A549 (cell line): ENCODE measurements around the gene PIP4K2A. TPM values are rescaled to one million over a fixed set of nuclear protein-coding genes. Genes with fewer than 3 reads are reported as not detected.

Source experiments
- ATAC-seq, 2 experiments: fragments of 200-7000 bp in 1 of 2; fragments of >200 bp in 1 of 2; cut with Nextera tagmentation in 1 of 2; cut with Tn5 transposase in 1 of 2; 3 replicates each; pipeline versions ENCODE4 v1.8.0 to v1.9.1; 2018 to 2020; ENCODE audit warnings: mild to moderate bottlenecking in 1 of 2, moderate library complexity in 1 of 2
- CTCF ChIA-PET: fragments of 300-600 bp; sonication (Branson Sonifier 250); formaldehyde crosslinking; extraction: SDS; loops from one replicate; lab custom pipeline; 2021; ENCODE audit warnings: antibody characterized with exemption, inconsistent platforms; lab: Yijun Ruan, JAX
- POLR2A ChIA-PET: fragments of 350-600 bp; formaldehyde crosslinking; extraction: SDS; loops from one replicate; lab custom pipeline; 2021; ENCODE audit warnings: antibody characterized with exemption, inconsistent platforms; lab: Yijun Ruan, JAX
- DNase-seq, 2 experiments: peaks; one replicate each; pipeline versions ENCODE4 v3.0.0 to v3.0.0-alpha.2; 2011 to 2016; ENCODE audit warnings: low read depth in 1 of 2, low spot score in 1 of 2
- FAIRE-seq: peaks from 2 replicates; lab custom pipeline; 2011; peaks lifted over from hg19 to GRCh38; lab: Jason Lieb, UNC
- H3K27ac ChIP-seq, 2 experiments: fragments of >200 bp; sonication (Bioruptor Twin); formaldehyde crosslinking; 3 replicates each; pipeline ENCODE4 v1.5.1; 2016 to 2017
- H3K4me1 ChIP-seq: fragments of >200 bp; sonication (Bioruptor Twin); formaldehyde crosslinking; 3 replicates; pipeline ENCODE4 v1.6.1; 2016
- H3K4me2 ChIP-seq: fragments of >200 bp; sonication (Bioruptor Twin); formaldehyde crosslinking; 3 replicates; pipeline ENCODE4 v1.6.1; 2016
- H3K4me3 ChIP-seq: fragments of >200 bp; sonication (Bioruptor Twin); formaldehyde crosslinking; 3 replicates; pipeline ENCODE4 v1.5.1; 2016
- H3K9me3 ChIP-seq: fragments of >200 bp; sonication (Bioruptor Twin); formaldehyde crosslinking; 3 replicates; pipeline ENCODE4 v1.6.1; 2016
- BHLHE40 ChIP-seq: IDR thresholded peaks from 2 replicates; pipeline ENCODE4 v1.6.1; 2012; ENCODE audit warnings: low read depth, low read length, inconsistent platforms
- CBX2 ChIP-seq: fragments of 200-600 bp; sonication (generic); IDR thresholded peaks from 2 replicates; pipeline ENCODE4 v1.6.1; 2016; ENCODE audit warnings: low read depth, mild to moderate bottlenecking, borderline replicate concordance
- E2F6 ChIP-seq: IDR thresholded peaks from 2 replicates; pipeline ENCODE4 v1.6.1; 2012; ENCODE audit warnings: low read depth, borderline replicate concordance
- ELK1 ChIP-seq: fragments of 150-350 bp; IDR thresholded peaks from 2 replicates; pipeline ENCODE4 v1.6.1; 2014; ENCODE audit warnings: low read depth, mild to moderate bottlenecking, low read length
- FOXS1 ChIP-seq: fragments of 250-450 bp; sonication (Bioruptor Pico); IDR thresholded peaks from 2 replicates; pipeline ENCODE4 v1.5.0; 2020; ENCODE audit warnings: mild to moderate bottlenecking, moderate library complexity
- GATA3 ChIP-seq: IDR thresholded peaks from 2 replicates; pipeline ENCODE4 v1.6.1; 2012; ENCODE audit warnings: borderline replicate concordance
- HOXA7 ChIP-seq: fragments of 250-450 bp; sonication (Bioruptor Pico); IDR thresholded peaks from 2 replicates; pipeline ENCODE4 v1.5.0; 2020; ENCODE audit warnings: mild to moderate bottlenecking, moderate library complexity
- JUNB ChIP-seq: fragments of >200 bp; sonication (Bioruptor Twin); formaldehyde crosslinking; IDR thresholded peaks from 2 replicates; pipeline ENCODE4 v1.6.1; 2016
- MYC ChIP-seq: IDR thresholded peaks from 2 replicates; pipeline ENCODE4 v1.6.1; 2012; ENCODE audit warnings: mild to moderate bottlenecking, inconsistent platforms, low read length, improper control_type of control experiment, borderline replicate concordance
- NFE2L2 ChIP-seq: fragments of 150-350 bp; conservative IDR thresholded peaks from 2 replicates; pipeline ENCODE4 v1.6.1; 2014; ENCODE audit warnings: low read length
- POLR2A ChIP-seq: IDR thresholded peaks from 2 replicates; pipeline ENCODE4 v1.6.1; 2012; ENCODE audit warnings: mild to moderate bottlenecking, low read length
- RAD21 ChIP-seq, 2 experiments: fragments of >200 bp in 1 of 2; sonication (Bioruptor Twin) in 1 of 2; formaldehyde crosslinking in 1 of 2; IDR thresholded peaks in 1 of 2; conservative IDR thresholded peaks in 1 of 2; 2 replicates in 1 of 2; 3 replicates in 1 of 2; pipeline ENCODE4 v1.6.1; 2012 to 2018; ENCODE audit warnings: inconsistent platforms in 1 of 2
- RCOR1 ChIP-seq: fragments of 150-350 bp; IDR thresholded peaks from 2 replicates; pipeline ENCODE4 v1.6.1; 2014; ENCODE audit warnings: antibody characterized with exemption, low read length, low read depth
- RFX5 ChIP-seq: fragments of 450-650 bp; IDR thresholded peaks from 2 replicates; pipeline ENCODE4 v1.7.1; 2014; ENCODE audit warnings: antibody characterized with exemption, mild to moderate bottlenecking, moderate library complexity
- RNF2 ChIP-seq: fragments of 200-600 bp; sonication (generic); IDR thresholded peaks from 2 replicates; pipeline ENCODE4 v1.6.1; 2016; ENCODE audit warnings: low read depth, mild to moderate bottlenecking, antibody characterized with exemption, moderate library complexity, borderline replicate concordance
- TFCP2L1 ChIP-seq: fragments of 250-450 bp; sonication (Bioruptor Pico); IDR thresholded peaks from 2 replicates; pipeline ENCODE4 v1.5.0; 2021; ENCODE audit warnings: mild to moderate bottlenecking
- ZSCAN20 ChIP-seq: fragments of 250-450 bp; sonication (Bioruptor Pico); IDR thresholded peaks from 2 replicates; pipeline ENCODE4 v1.8.0; 2022; ENCODE audit warnings: mild to moderate bottlenecking, moderate library complexity
- WGBS: methylation state at CpG from one replicate; pipeline ENCODE4 v1.1.6; 2017; ENCODE audit errors: missing lambda C conversion rate; 5-methylcytosine and 5-hydroxymethylcytosine counted together
- polyA plus RNA-seq, 4 experiments: library from polyadenylated mRNA; depleted of rRNA in 3 of 4; stranded (reverse); fragments of >200 nt; fragmentation: RNase III in 1 of 4; extraction: RNeasy Plus Mini Kit Qiagen cat#74134 plus additional on column Dnase treatment in 1 of 4; gene quantifications; 2 replicates in 3 of 4; 3 replicates in 1 of 4; pipeline ENCODE4 v1.2.3, GENCODE V29; 2011 to 2017
- TF ChIP-seq, protein P1 (sequence below): fragments of >200 bp; sonication (Bioruptor Twin); formaldehyde crosslinking; IDR thresholded peaks from 3 replicates; pipeline ENCODE4 v1.5.1; 2016
- TF ChIP-seq, protein P2 (sequence below): fragments of 250-450 bp; sonication (Bioruptor Pico); IDR thresholded peaks from 2 replicates; pipeline ENCODE4 v1.5.0; 2020; ENCODE audit warnings: low read depth, mild to moderate bottlenecking, moderate library complexity
- TF ChIP-seq, protein P3 (sequence below): IDR thresholded peaks from 2 replicates; pipeline ENCODE4 v1.6.1; 2012
- TF ChIP-seq, protein P4 (sequence below): IDR thresholded peaks from 2 replicates; pipeline ENCODE4 v1.6.1; 2012
- TF ChIP-seq, protein P5 (sequence below): fragments of >200 bp; sonication (Bioruptor Twin); formaldehyde crosslinking; IDR thresholded peaks from 3 replicates; pipeline ENCODE4 v1.6.1; 2016
- TF ChIP-seq, protein P6 (sequence below): fragments of >200 bp; sonication (Bioruptor Twin); formaldehyde crosslinking; IDR thresholded peaks from 2 replicates; pipeline ENCODE4 v1.6.1; 2016
- TF ChIP-seq, protein P7 (sequence below): fragments of 250-450 bp; sonication (Bioruptor Pico); IDR thresholded peaks from 2 replicates; pipeline ENCODE4 v1.5.0; 2021; ENCODE audit warnings: mild to moderate bottlenecking, moderate library complexity, borderline replicate concordance

Gene PIP4K2A
- polyA plus RNA-seq, 2 of the 4 experiments (the other 2 are of a cell fraction) = 23.1 to 24.0 TPM

GRCh38 chr10:22705527-22705926 lies 8.9 kb downstream of the PIP4K2A start:
- no peaks in the 10 kb centered on the region for H3K9me3 ChIP-seq
- ChIA-PET CTCF (no interaction called here), POLR2A (no interaction called here)
- H3K4me1 ChIP-seq = 0 out of 3 replicates have a peak, but pooled peaks cover under 1% of the 10 kb centered on the region
- no peak overlapping the region for H3K4me2 ChIP-seq
- ATAC-seq (no peak), DNase-seq (no peak), FAIRE-seq (no peak)
- no peak overlapping the region for H3K27ac ChIP-seq
- H3K4me3 ChIP-seq = no peak overlapping the region
- no peak for TF ChIP-seq RNF2
- TF ChIP-seq, protein P1, sequence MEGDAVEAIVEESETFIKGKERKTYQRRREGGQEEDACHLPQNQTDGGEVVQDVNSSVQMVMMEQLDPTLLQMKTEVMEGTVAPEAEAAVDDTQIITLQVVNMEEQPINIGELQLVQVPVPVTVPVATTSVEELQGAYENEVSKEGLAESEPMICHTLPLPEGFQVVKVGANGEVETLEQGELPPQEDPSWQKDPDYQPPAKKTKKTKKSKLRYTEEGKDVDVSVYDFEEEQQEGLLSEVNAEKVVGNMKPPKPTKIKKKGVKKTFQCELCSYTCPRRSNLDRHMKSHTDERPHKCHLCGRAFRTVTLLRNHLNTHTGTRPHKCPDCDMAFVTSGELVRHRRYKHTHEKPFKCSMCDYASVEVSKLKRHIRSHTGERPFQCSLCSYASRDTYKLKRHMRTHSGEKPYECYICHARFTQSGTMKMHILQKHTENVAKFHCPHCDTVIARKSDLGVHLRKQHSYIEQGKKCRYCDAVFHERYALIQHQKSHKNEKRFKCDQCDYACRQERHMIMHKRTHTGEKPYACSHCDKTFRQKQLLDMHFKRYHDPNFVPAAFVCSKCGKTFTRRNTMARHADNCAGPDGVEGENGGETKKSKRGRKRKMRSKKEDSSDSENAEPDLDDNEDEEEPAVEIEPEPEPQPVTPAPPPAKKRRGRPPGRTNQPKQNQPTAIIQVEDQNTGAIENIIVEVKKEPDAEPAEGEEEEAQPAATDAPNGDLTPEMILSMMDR = no peak
- TF ChIP-seq JUNB = no peak
- TF ChIP-seq, protein P2, sequence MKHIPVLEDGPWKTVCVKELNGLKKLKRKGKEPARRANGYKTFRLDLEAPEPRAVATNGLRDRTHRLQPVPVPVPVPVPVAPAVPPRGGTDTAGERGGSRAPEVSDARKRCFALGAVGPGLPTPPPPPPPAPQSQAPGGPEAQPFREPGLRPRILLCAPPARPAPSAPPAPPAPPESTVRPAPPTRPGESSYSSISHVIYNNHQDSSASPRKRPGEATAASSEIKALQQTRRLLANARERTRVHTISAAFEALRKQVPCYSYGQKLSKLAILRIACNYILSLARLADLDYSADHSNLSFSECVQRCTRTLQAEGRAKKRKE (CRISPR knock-in tag) = no peak
- TF ChIP-seq TFCP2L1 (CRISPR knock-in tag) = no peak
- TF ChIP-seq ELK1 = no peak
- TF ChIP-seq, protein P3, sequence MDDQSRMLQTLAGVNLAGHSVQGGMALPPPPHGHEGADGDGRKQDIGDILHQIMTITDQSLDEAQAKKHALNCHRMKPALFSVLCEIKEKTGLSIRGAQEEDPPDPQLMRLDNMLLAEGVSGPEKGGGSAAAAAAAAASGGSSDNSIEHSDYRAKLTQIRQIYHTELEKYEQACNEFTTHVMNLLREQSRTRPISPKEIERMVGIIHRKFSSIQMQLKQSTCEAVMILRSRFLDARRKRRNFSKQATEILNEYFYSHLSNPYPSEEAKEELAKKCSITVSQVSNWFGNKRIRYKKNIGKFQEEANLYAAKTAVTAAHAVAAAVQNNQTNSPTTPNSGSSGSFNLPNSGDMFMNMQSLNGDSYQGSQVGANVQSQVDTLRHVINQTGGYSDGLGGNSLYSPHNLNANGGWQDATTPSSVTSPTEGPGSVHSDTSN = no peak
- TF ChIP-seq BHLHE40 = no peak
- TF ChIP-seq, protein P4, sequence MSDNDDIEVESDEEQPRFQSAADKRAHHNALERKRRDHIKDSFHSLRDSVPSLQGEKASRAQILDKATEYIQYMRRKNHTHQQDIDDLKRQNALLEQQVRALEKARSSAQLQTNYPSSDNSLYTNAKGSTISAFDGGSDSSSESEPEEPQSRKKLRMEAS = no peak
- TF ChIP-seq RCOR1 = no peak
- TF ChIP-seq POLR2A = no peak
- TF ChIP-seq, protein P5, sequence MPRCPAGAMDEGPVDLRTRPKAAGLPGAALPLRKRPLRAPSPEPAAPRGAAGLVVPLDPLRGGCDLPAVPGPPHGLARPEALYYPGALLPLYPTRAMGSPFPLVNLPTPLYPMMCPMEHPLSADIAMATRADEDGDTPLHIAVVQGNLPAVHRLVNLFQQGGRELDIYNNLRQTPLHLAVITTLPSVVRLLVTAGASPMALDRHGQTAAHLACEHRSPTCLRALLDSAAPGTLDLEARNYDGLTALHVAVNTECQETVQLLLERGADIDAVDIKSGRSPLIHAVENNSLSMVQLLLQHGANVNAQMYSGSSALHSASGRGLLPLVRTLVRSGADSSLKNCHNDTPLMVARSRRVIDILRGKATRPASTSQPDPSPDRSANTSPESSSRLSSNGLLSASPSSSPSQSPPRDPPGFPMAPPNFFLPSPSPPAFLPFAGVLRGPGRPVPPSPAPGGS = no peak
- TF ChIP-seq ZSCAN20 = no peak
- no peak for TF ChIP-seq RAD21 (conservative IDR thresholded peaks at IDR 0.05 in 1 of 2, IDR thresholded peaks at IDR 0.05 in 1 of 2)
- TF ChIP-seq, protein P6, sequence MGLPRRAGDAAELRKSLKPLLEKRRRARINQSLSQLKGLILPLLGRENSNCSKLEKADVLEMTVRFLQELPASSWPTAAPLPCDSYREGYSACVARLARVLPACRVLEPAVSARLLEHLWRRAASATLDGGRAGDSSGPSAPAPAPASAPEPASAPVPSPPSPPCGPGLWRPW = no peak
- no peak for TF ChIP-seq HOXA7
- TF ChIP-seq FOXS1 = no peak
- TF ChIP-seq GATA3 = no peak
- no peak for TF ChIP-seq RFX5
- no peak for TF ChIP-seq CBX2
- 87% methylated on average over 5 of the region's 5 CpGs for WGBS

GRCh38 chr10:22704942-22705341 lies 9.4 kb downstream of the PIP4K2A start:
- POLR2A ChIA-PET = no interaction called here
- TF ChIP-seq, protein P7, sequence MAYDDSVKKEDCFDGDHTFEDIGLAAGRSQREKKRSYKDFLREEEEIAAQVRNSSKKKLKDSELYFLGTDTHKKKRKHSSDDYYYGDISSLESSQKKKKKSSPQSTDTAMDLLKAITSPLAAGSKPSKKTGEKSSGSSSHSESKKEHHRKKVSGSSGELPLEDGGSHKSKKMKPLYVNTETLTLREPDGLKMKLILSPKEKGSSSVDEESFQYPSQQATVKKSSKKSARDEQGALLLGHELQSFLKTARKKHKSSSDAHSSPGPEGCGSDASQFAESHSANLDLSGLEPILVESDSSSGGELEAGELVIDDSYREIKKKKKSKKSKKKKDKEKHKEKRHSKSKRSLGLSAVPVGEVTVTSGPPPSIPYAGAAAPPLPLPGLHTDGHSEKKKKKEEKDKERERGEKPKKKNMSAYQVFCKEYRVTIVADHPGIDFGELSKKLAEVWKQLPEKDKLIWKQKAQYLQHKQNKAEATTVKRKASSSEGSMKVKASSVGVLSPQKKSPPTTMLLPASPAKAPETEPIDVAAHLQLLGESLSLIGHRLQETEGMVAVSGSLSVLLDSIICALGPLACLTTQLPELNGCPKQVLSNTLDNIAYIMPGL (CRISPR knock-in tag) = no peak
- TF ChIP-seq MYC (no peak), E2F6 (no peak), ZSCAN20 (no peak), NFE2L2 (no peak), TFCP2L1 (CRISPR knock-in tag) (no peak)
- TF ChIP-seq, protein P6 = no peak

More at GRCh38 chr10:22704942-22705341, 9.4 kb downstream of the PIP4K2A start:
- ATAC-seq (no peak), DNase-seq (no peak), FAIRE-seq (no peak)
- 92% methylated on average over 5 of the region's 5 CpGs for WGBS
- no peak overlapping the region for H3K27ac ChIP-seq
- H3K9me3 ChIP-seq = no peaks in the 10 kb centered on the region
- H3K4me3 ChIP-seq = no peak overlapping the region
- H3K4me1 ChIP-seq = peaks cover 6% of the 10 kb centered on the region; the same call in 1 of the 3 replicates
- CTCF ChIA-PET = interaction anchor here (0.7 kb wide), 1 partner anchor 41 kb away, joined by 3 read pairs; no protein-coding TSS in a partner anchor
- no peak overlapping the region for H3K4me2 ChIP-seq
